ENCODE results near the gene ZFP62.
"Not testable (repeated sequence)": the region's sequence is repeated elsewhere in the genome, so short reads cannot be mapped to it uniquely, and the experiment has no call there.

The ZFP62 gene

DNA sequence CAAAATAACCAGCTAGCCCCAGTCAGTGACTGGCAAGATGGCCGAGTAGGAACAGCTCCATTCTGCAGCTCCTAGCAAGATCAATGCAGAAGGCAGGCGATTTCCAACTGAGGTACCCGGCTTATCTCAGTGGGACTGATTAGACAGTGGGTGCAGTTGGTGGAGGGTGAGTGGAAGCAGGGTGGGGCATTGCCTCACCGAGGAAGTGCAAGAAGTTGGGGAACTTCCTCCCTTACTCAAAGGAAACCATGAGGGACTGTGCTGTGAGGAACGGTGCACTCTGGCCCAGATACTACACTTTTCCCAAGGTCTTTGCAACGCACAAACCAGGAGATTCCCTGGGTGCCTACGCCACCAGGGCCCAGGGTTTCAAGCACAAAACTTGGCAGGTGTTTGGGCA, 28.3 kb upstream of the ZFP62 start:
- no peak overlapping the region for H3K27ac ChIP-seq (ENCODE audit: low read depth, low read length)
- H3K27me3 ChIP-seq (ENCODE audit: control insufficient read depth, insufficient read depth, low read length), result no peaks in the 10 kb centered on the region
- H3K9ac ChIP-seq (ENCODE audit: low read length), result no peak overlapping the region
- H3K9me3 ChIP-seq (ENCODE audit: control insufficient read depth, insufficient read depth, low read depth, low read length), result peaks cover 2% of the 10 kb centered on the region; the same call in 1 of the 2 replicates
- no peak overlapping the region for H3K4me3 ChIP-seq (ENCODE audit: low read depth, low read length)
- H3K36me3 ChIP-seq (ENCODE audit: control insufficient read depth, insufficient read depth, low read length), result no peaks in the 10 kb centered on the region
- H3K4me1 ChIP-seq (ENCODE audit: control insufficient read depth, insufficient read depth, low read length), result no peaks in the 10 kb centered on the region

DNA sequence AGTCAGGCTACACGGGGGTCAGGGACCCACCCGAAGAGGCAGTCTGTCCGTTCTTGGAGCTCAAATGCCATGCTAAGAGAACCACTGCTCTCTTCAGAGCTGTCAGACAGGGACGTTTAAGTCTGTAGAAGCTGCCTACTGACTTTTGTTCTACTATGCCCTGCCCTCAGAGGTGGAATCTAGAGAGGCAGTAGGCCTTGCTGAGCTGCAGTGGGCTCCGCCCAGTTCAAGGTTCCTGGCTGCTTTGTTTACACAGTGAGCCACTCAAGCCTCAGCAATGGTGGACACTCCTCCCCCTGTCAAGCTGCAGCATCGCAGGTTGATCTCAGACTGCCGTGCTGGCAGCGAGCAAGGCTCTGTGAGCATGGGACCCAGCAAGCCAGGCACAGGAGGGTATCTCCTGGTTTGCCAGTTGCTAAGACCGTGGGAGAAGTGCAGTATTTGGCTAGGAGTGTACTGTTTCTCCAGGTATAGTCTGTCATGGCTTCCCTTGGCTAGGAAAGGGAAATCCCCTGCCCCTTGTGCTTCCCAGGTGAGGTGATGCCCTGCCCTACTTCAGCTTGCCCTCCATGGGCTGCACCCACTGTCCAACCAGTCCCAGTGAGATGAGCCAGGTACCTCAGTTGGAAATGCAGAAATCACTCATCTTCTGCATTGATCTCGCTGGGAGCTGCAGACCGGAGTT, 24.9 kb upstream of the ZFP62 start:
- peak overlapping the region; percentile 6; the same call in 1 of the 2 replicates for H3K4me3 ChIP-seq (ENCODE audit: low read depth, low read length)
- H3K9ac ChIP-seq (ENCODE audit: low read length); H3K4me1 ChIP-seq (ENCODE audit: control insufficient read depth, insufficient read depth, low read length); H3K27ac ChIP-seq (ENCODE audit: low read depth, low read length); H3K36me3 ChIP-seq (ENCODE audit: control insufficient read depth, insufficient read depth, low read length); H3K9me3 ChIP-seq (ENCODE audit: control insufficient read depth, insufficient read depth, low read depth, low read length); H3K27me3 ChIP-seq (ENCODE audit: control insufficient read depth, insufficient read depth, low read length): not testable (repeated sequence)

DNA sequence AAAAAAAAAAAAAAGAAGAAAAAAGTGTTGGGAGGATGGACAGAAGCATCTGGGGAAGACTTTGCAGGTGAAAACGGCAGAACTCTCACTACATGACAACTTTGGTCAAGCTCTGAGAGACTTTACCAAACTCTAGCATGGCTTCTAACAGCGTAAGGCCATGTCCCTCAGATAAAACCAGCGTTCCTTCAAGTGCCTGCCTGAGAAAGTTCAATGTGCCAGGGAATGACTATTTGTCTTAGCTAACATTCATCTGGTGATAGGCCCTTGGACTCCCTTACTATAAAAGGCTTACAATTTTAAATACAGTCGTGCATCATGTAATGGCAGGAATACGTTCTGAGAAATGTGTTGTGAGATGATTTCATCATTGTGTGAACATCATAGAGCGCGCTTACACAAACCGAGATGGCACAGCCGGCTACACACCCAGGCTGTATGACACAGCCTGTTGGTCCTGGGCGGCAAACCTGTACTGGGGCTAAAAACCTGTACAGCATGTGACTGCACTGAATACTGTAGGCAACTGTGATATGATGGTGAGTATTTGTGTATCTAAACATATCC, 14.9 kb upstream of the ZFP62 start:
- Histone ChIP-seq H3K4me3 (ENCODE audit: low read depth, low read length) (no peak overlapping the region), H3K36me3 (ENCODE audit: control insufficient read depth, insufficient read depth, low read length) (no peaks in the 10 kb centered on the region), H3K27ac (ENCODE audit: low read depth, low read length) (no peak overlapping the region), H3K9me3 (ENCODE audit: control insufficient read depth, insufficient read depth, low read depth, low read length) (no peaks in the 10 kb centered on the region), H3K4me1 (ENCODE audit: control insufficient read depth, insufficient read depth, low read length) (peaks cover 10% of the 10 kb centered on the region; the same call in 1 of the 2 replicates), H3K9ac (ENCODE audit: low read length) (no peak overlapping the region), H3K27me3 (ENCODE audit: control insufficient read depth, insufficient read depth, low read length) (no peaks in the 10 kb centered on the region)

DNA sequence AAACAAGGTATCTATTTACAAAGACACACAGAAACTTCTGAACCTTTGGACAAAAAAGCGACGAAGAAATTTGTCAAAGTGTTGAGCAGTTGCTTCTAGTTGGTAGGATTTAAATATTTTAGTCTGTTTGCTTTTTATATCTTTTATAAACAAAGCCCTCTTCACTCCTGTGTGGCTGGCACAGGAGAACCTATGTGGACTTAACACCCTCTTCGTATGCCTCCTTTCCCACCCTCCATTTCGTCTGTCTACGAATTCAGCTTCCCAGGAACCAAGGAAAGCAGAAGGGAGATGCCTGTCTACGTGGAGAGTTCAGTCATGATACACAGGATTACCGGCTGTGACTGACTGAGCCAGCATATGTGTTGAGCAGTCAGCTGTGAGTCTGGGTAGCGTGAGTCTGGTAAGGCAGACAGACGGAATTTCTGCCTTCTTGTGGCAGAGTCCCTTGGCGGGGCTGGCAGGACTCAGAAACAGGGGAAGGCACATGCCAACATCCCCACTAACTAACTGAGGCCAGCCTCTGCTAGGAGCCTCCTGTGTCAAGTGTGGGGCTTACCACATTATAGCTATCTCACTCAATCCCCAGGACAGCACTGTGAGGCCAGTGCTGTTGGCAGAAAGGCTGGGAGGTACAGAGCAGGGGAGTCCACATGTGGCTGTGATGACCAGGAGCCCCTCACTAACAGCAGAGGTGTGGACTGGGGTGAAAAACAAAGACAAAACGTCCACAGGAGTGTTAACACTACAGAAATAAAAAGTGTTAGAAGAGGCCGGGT, 13.9 kb upstream of the ZFP62 start:
- H3K36me3 ChIP-seq (ENCODE audit: control insufficient read depth, insufficient read depth, low read length), result no peaks in the 10 kb centered on the region
- H3K9ac ChIP-seq (ENCODE audit: low read length), result no peak overlapping the region
- no peak overlapping the region for H3K4me3 ChIP-seq (ENCODE audit: low read depth, low read length)
- no peaks in the 10 kb centered on the region for H3K9me3 ChIP-seq (ENCODE audit: control insufficient read depth, insufficient read depth, low read depth, low read length)
- H3K4me1 ChIP-seq (ENCODE audit: control insufficient read depth, insufficient read depth, low read length), result peaks cover 10% of the 10 kb centered on the region; the same call in 1 of the 2 replicates
- no peak overlapping the region for H3K27ac ChIP-seq (ENCODE audit: low read depth, low read length)
- no peaks in the 10 kb centered on the region for H3K27me3 ChIP-seq (ENCODE audit: control insufficient read depth, insufficient read depth, low read length)

DNA sequence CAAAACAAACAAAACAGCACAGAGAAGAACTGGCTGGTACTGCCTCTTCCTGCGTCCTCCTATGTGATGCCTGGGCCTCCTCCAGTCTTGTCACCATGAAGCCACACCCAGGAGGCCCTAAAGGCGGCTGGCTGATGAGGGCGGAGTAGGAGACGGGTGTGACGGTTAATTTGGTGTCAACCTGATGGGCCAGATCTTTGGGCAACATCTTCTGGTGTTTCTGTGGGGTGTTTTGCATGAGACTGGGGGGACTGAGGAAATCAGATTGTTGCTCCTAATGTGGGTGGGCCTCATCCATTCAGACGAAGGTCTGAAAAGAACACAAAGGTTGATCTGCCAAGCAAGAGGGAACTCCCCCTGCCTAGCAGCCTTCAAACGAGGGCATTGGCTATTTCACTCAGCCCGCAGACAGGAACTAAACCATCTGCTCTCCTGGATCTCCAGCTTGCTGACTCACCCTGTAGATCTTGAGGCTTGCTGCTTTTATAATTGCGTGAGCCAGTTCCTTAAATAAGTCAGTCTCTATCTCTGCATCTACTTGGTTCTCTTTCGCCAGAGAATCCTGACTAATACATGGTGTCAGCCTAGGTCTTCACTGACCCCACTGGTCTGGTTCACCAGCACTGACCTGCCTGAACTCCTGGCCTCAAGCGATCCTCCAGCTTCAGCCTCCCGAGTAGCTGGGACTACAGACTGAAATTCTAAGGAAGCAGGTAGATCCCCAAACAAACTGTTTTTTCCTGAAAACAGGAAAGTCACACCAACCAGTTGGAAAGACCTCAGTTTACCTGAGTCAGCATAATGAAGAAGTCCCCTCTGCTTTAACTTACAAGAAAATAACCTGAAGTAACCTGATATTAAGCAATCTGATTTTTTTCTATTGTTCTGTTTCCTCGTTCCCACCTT, 12.8 kb upstream of the ZFP62 start:
- peaks cover 10% of the 10 kb centered on the region; the same call in 1 of the 2 replicates for H3K4me1 ChIP-seq (ENCODE audit: control insufficient read depth, insufficient read depth, low read length)
- H3K4me3 ChIP-seq (ENCODE audit: low read depth, low read length), result no peak overlapping the region
- no peaks in the 10 kb centered on the region for H3K9me3 ChIP-seq (ENCODE audit: control insufficient read depth, insufficient read depth, low read depth, low read length)
- H3K27me3 ChIP-seq (ENCODE audit: control insufficient read depth, insufficient read depth, low read length), result no peaks in the 10 kb centered on the region
- no peak overlapping the region for H3K9ac ChIP-seq (ENCODE audit: low read length)
- no peaks in the 10 kb centered on the region for H3K36me3 ChIP-seq (ENCODE audit: control insufficient read depth, insufficient read depth, low read length)
- no peak overlapping the region; the same call in 1 of the 2 replicates for H3K27ac ChIP-seq (ENCODE audit: low read depth, low read length)

DNA sequence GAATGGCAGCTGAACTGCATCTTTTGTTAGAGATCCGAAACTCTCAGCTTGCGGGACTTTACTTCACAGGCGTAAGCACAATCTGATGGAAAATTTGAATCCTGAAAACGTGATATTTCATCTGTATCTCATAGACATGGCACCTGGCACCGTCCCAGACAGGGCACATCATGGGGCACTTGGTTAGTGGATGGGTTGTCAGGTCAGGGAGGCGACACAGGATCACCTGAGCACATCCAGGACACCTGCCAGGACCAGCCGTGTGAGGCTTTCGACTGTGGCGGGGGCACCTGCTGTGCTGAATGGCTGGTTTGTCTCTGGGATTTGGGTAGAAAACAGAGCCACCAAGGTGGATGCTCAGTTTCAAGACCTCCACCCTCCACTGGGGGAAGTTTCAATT, 11.3 kb upstream of the ZFP62 start:
- Histone ChIP-seq H3K27ac (ENCODE audit: low read depth, low read length) (no peak overlapping the region), H3K4me3 (ENCODE audit: low read depth, low read length) (no peak overlapping the region), H3K9ac (ENCODE audit: low read length) (no peak overlapping the region), H3K9me3 (ENCODE audit: control insufficient read depth, insufficient read depth, low read depth, low read length) (no peaks in the 10 kb centered on the region), H3K4me1 (ENCODE audit: control insufficient read depth, insufficient read depth, low read length) (peaks cover 10% of the 10 kb centered on the region; the same call in 1 of the 2 replicates), H3K36me3 (ENCODE audit: control insufficient read depth, insufficient read depth, low read length) (no peaks in the 10 kb centered on the region), H3K27me3 (ENCODE audit: control insufficient read depth, insufficient read depth, low read length) (no peaks in the 10 kb centered on the region)

DNA sequence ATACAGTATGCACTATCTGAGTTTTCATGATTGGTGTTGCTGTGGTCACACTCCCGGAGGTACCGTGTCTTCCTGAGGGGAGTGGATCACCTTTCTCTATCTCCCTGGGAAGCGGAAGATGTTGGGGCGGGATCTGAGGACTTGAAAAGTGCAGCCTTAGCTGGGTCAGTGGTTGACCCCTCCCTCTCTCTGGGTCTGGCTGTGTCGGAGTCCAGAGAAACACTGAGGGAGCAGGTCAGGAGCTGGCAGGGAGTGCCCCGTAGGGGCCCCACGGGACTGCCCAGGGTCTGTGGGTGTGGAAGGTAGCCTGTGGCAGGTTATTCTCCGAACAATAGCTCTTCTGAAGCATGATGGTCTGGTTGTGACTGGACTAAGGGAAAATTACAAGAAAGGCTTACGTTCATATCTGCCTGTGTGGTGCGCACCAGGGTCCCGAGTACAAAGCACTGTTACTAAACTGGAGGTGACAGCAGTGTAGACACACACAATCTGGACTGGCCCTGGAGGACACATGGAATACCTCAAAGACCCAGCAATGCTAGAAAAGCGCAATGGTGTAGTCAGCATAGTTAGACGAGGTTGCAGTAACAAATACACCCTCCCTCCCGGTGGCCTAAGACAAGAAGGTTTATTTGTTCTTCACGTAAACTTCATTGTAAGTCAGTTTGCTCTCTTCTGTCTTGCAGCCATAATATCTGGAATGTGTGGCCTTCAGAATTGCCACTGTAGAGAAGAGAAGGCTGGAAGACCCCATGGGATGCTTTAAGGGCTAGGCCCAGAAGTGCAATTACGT, 9.4 kb upstream of the ZFP62 start:
- Histone ChIP-seq H3K9ac (ENCODE audit: low read length) (no peak overlapping the region), H3K27ac (ENCODE audit: low read depth, low read length) (no peak overlapping the region), H3K4me3 (ENCODE audit: low read depth, low read length) (no peak overlapping the region), H3K27me3 (ENCODE audit: control insufficient read depth, insufficient read depth, low read length) (no peaks in the 10 kb centered on the region), H3K9me3 (ENCODE audit: control insufficient read depth, insufficient read depth, low read depth, low read length) (no peaks in the 10 kb centered on the region), H3K4me1 (ENCODE audit: control insufficient read depth, insufficient read depth, low read length) (peaks cover 10% of the 10 kb centered on the region; the same call in 1 of the 2 replicates), H3K36me3 (ENCODE audit: control insufficient read depth, insufficient read depth, low read length) (no peaks in the 10 kb centered on the region)

DNA sequence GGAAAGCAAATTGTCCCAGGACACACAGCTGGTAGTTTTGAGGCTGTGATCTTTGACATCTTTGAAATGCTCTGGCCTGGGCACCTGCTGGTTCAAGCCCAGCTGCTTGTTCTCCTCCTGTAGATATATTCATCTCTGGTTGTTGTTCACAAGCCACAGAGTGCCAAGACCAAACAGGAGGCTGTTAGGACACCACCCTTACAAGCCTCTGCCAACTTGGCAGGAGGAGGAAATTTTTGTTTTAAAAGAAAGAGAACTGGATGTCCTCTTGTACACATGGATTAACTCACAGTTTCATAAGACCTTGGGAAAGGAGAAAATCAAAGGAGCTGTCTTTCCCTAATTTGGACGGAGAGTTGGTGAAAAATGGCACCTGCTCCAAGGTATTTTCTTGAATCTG, 8.5 kb upstream of the ZFP62 start:
- H3K27me3 ChIP-seq (ENCODE audit: control insufficient read depth, insufficient read depth, low read length), result no peaks in the 10 kb centered on the region
- no peaks in the 10 kb centered on the region for H3K9me3 ChIP-seq (ENCODE audit: control insufficient read depth, insufficient read depth, low read depth, low read length)
- H3K36me3 ChIP-seq (ENCODE audit: control insufficient read depth, insufficient read depth, low read length), result no peaks in the 10 kb centered on the region
- no peak overlapping the region for H3K9ac ChIP-seq (ENCODE audit: low read length)
- no peak overlapping the region for H3K27ac ChIP-seq (ENCODE audit: low read depth, low read length)
- no peak overlapping the region for H3K4me3 ChIP-seq (ENCODE audit: low read depth, low read length)
- peaks cover 10% of the 10 kb centered on the region; the same call in 1 of the 2 replicates for H3K4me1 ChIP-seq (ENCODE audit: control insufficient read depth, insufficient read depth, low read length)

DNA sequence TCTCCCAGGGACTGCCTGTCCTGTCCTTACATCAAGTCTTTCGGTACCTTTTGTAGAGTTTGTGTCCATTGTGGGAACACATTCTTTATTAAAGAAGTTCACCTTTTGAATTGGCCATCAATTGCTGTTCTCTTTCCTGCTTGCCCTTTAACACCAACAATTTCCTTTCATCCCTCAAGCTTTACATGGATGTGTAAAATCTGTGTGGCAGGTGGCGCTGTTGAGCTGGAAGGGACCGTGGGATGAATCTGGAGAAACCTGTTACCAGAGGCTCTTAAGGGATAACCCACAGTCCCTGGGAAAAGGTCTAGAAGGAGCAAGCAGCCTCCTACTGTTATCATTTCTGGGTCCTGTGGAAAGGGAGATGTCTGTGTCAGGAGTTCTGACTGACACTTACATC, 7.9 kb upstream of the ZFP62 start:
- no peaks in the 10 kb centered on the region for H3K27me3 ChIP-seq (ENCODE audit: control insufficient read depth, insufficient read depth, low read length)
- no peak overlapping the region for H3K9ac ChIP-seq (ENCODE audit: low read length)
- peaks cover 7% of the 10 kb centered on the region; the same call in 1 of the 2 replicates for H3K4me1 ChIP-seq (ENCODE audit: control insufficient read depth, insufficient read depth, low read length)
- H3K9me3 ChIP-seq (ENCODE audit: control insufficient read depth, insufficient read depth, low read depth, low read length), result no peaks in the 10 kb centered on the region
- H3K4me3 ChIP-seq (ENCODE audit: low read depth, low read length), result no peak overlapping the region
- no peaks in the 10 kb centered on the region for H3K36me3 ChIP-seq (ENCODE audit: control insufficient read depth, insufficient read depth, low read length)
- no peak overlapping the region for H3K27ac ChIP-seq (ENCODE audit: low read depth, low read length)

DNA sequence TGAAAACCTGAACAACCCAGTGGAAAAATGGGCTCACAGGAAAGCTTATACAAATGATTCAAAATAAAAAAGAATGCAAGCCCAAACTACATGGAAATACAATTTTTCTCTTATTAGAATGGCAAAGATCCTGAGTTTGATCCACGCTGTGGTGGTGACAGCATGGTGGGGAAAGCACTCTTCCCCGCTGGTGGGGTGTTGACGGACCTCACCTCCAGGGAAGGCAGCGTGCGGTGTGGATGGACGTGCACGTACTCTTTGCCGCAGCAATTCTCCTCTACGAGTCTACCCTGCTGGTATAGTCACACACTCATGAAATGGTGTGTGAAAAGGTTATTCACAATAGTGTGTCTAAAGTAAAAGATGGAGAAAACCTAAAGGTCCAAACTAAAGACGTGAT, 5.9 kb upstream of the ZFP62 start:
- Histone ChIP-seq H3K4me1 (ENCODE audit: control insufficient read depth, insufficient read depth, low read length) (peaks cover 7% of the 10 kb centered on the region), H3K9ac (ENCODE audit: low read length) (no peak overlapping the region), H3K9me3 (ENCODE audit: control insufficient read depth, insufficient read depth, low read depth, low read length) (no peaks in the 10 kb centered on the region), H3K27me3 (ENCODE audit: control insufficient read depth, insufficient read depth, low read length) (no peaks in the 10 kb centered on the region), H3K27ac (ENCODE audit: low read depth, low read length) (no peak overlapping the region), H3K4me3 (ENCODE audit: low read depth, low read length) (no peak overlapping the region), H3K36me3 (ENCODE audit: control insufficient read depth, insufficient read depth, low read length) (no peaks in the 10 kb centered on the region)
